Left lobe of liver (tissue), 2 donors: ENCODE results near the gene CARD19. TPM values are rescaled to one million over a fixed set of nuclear protein-coding genes. Genes with fewer than 3 reads are reported as not detected.

Experiments used
- ATAC-seq: fragments of 200-7000 bp; cut with Tn5 transposase; one replicate; pipeline ENCODE4 v1.9.1; 2020; ENCODE audit warnings: mild to moderate bottlenecking, moderate library complexity
- DNase-seq: peaks from one replicate; pipeline ENCODE4 v3.0.0-alpha.2; 2020; ENCODE audit warnings: low spot score
- total RNA-seq: library from RNA; stranded (reverse); gene quantifications from one replicate; pipeline ENCODE4 v1.2.1, GENCODE V29; 2021
- donor health status: DM: no; HTN: no; CAD: no; lungs with moderate emphysema.
- donor health status: DM: no; HTN: yes; CAD: no.

The CARD19 gene
- total RNA-seq: 8.5 TPM

GRCh38 chr9:93096131-93096802 is at the start of gene CARD19:
Gene CARD19, plus strand, starts transcription at chr9:93096217. Its CDS starts 129 bp downstream, at chr9:93096346.
- DNase-seq: no peak

DNA sequence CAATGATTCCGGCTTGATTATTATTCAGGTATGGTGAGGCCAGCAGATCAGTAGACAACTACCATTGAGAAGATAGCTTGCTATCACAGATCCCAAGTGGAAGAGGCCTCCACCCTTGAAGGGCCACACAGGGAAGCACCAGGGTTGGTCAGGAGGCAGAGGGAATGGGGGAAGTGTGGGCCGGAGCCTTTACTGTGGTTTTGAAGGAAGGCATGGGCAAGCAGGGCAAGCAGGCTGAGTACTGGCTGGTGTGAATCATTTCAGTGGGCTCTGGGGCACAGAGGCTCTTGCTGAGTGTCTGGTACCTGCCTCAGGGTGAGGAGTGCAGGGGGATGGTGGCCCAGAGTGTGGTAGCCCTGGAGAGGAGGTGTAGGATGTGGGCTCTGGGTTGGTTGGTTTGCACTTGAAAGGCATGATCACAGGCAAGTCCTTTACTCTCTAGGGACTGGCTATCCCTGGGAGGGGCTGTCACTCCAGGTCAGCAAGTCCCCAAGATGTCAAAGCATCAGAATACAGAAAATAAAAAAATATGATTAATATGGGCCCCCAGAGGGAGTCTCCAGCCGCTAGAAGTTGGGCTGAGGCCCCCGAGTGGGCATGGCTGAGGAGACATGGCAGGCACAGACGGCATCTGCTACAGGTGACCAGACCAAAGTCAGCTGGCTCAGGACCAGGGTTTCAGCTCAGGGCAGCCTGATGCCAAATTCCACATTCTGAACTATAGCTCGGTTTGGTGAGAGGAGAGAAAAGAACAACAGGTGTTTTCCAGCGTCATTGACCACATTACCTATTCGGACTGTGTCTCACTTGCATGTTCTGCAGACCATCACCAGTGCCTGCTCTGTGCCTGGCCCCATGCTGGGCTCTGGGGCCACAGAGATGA is 47.2 kb upstream of the CARD19 start:
- ATAC-seq (peak; percentile 82), DNase-seq (peak; percentile 87)

More at GRCh38 chr9:93096131-93096802, at the start of gene CARD19:
- peak; percentile 14 for ATAC-seq

- ATAC-seq: peak; percentile 95
- peak; percentile 91 for DNase-seq
These were observed 46.5 kb upstream of the CARD19 start for GRCh38 chr9:93049491-93049890.

DNA sequence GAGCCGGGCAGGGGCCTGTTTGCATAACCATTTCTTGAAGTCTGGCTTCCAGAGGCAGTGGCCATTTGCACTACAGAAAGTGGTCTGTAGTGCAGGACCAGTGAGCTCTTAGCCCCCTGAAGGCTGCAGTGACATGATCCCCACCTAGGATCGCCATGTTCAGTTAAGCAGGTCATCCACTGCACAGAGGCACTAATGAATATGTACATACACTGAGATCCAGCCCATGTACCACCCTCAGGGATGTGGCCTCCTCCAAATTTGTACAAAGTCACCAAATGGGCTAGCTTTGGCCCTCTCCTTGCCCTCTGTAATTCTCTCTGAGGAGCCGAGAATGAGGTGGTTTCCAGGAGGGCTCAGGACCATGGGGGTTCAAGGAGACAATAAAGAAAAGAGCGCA is 45.8 kb upstream of the CARD19 start:
- ATAC-seq (no peak), DNase-seq (no peak)

- ATAC-seq (peak; percentile 16), DNase-seq (no peak)
These were observed 44.3 kb upstream of the CARD19 start for GRCh38 chr9:93051680-93052089.

GRCh38 chr9:93052791-93053540 is 43.1 kb upstream of the CARD19 start:
- DNase-seq (no peak), ATAC-seq (no peak)

- no peak for DNase-seq
- ATAC-seq: no peak
These were observed 42.2 kb upstream of the CARD19 start for GRCh38 chr9:93053781-93054331.

GRCh38 chr9:93054758-93055704 is 41.0 kb upstream of the CARD19 start:
- no peak for ATAC-seq

DNA sequence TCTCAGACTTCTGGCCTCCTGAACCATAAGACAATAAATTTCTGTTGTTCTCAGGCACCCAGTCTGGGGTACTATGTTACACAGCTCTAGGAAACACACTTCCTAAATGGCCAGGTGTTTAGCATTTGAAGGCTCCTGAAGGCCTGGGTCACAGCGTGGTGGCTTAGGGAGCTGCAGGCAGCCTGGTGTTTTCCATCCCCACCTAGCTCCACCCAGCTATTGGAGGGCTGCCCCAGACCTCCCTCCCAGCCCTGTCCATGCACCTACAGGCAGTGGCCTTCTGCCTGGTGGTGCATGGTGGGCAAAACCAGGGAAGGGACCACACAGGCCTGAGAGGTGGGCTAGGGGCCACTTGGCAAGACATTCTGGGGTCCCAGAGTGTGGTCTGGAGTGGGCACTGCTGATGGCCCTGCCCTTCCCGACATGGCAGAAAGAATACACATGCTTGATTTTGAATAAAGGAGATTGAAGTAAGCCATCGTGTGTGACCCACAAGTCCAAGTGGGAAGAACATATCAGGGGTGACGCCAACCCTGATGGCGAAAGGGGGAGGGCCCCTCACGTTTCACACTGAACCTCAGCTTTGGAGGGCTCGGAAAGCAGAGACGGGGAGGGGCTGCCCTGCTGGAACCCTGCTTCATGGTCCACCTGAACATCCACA is 38.8 kb upstream of the CARD19 start:
- ATAC-seq: no peak
- no peak for DNase-seq

More at GRCh38 chr9:93054758-93055704, 41.0 kb upstream of the CARD19 start:
- no peak for DNase-seq

DNA sequence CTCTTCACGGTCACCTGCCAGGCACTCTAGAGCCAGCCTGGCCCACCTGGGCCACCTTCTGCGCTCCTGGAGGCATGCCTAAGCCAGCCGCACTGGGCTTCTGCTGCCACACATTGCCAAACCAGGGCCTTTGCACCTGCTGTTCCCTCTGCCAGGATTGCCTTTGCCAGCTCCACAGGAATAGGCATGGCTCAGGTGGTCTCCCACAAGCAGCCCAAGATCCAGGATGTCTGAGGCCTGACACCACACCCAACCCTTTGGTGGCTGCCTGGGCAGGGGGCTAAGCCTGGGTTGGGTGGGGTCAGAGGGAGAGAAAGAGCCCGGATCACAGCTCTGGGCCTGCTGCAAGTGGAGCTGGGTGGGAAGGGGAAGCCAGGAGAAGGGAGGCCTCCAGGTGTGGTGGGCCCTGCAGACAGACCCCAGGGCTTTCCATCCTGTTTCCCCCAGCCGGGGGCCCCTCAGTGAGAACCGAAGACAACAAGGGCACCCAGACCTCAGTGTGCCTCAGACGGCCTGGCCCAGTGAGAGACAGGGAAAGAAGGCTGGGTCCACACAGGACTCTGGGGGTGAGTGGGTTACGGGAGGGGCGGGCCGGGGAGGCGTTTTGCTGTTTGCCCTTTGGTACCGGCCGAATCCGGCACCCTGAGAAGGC is 38.2 kb upstream of the CARD19 start:
- DNase-seq: peak; percentile 61
- ATAC-seq: peak; percentile 4

DNA sequence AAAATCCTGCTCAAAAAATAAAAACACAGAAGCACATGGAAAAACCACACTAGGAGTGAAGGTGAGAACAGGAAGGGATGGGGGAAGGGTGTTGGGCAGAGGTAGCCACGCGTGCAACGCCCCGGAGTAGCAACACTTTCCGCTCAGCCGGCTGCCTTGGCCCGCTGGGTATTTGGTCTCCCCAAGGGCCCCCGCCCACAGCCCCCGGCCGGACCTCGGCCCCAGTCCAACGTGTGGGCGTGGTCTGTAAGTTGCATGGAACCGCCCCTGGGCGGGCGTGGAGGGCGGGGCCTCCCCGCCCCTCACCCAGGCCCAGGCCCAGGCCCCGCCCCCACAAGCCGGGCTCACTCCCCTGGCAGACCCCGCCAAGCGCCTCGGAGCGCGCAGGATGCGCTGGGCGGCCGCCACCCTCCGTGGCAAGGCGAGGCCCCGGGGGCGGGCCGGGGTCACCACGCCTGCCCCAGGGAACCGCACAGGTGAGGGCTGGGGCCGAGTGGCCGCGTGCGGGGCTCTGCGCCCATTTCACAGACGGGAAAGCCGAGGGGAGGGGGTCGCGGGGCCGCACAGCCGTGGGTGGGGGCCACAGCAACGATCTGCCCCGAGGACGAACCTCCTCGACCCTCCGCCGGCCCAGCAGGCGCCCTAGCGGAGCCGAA is 37.5 kb upstream of the CARD19 start, which contains the start of gene SUSD3:
Gene SUSD3 (plus strand): TSS at position 347 of the 656 bp plus-strand sequence. CDS start 42 bp downstream, at position 389.
- ATAC-seq: peak; percentile 76

DNA sequence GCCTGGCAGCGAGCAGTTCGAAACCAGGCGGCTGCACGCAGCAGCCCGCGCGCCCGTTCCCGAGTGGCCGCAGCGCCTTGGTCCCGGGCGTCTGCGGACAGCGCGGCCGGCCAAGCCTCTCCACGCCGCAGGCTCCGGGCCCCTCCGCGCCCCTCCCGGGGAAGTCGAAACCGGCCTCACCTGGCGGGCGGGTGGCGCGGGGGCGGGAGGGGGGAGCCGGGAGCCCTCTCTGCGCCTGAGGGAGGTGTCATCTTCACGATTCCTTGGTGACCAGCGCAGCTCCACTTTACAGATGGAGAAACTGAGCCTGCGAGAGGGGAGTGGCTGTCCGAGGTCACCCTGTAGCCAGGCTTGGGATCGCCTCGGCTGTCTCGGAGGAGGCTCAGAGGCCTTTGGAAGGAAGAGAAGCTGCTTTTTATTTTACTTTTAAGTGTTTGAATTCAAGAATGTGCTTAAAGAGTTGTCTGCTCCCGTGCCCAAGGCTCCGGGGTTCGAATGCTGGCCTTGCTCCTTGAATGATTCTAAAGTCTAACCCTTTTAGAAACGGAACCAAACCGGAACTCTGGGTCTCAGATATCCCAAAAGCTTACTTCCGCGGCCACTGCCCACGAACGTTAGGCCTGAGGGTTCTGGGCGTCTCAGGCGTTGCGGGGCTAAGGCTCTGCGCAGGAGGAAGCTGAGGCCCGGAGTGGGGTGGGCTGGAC is 36.9 kb upstream of the CARD19 start:
- DNase-seq (no peak), ATAC-seq (peak; percentile 4)

More for the DNA sequence above, 37.5 kb upstream of the CARD19 start, which contains the start of gene SUSD3:
- DNase-seq: peak; percentile 91

DNA sequence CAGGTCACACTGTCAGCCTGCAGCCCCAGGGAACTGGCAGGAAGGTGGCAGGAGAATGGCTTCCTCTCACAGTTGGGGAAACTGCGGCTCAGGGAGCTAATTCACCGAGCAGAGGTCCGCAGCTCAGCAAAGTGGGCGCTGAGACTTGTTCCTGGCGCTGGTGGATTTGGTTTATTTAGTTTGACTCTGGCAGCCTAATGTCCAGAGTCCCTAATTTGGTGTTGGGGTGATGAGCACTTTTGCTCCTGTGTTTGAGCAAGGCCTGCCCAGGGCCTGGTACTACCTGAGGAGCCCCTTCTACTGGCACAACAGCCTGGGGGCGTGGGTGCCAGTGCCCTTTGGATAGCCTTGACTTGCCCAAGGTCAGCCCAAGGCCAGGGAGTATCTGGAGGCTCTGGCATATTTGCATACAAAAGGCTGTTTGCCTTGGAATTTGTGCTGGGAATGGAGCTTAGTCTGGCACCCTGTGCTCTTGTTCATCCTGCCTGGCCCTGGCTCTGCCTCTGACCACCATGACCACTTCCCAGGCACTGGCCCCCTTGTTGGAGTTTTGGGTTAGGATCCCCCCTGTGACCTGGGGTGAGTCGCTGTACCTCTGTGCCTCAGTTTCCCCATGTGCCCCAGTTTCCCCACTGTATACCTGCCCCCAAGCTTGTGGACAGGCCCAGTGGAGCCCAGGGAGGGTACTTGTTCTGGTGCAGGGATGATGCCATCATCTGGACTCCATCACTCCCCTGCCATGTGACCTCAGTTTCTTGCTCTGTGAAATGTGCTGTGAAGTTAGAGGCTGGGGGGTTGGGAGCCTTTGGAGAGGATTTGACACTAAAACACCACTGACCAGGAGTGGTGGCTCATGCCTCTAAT is 36.1 kb upstream of the CARD19 start:
- ATAC-seq (no peak), DNase-seq (no peak)

DNA sequence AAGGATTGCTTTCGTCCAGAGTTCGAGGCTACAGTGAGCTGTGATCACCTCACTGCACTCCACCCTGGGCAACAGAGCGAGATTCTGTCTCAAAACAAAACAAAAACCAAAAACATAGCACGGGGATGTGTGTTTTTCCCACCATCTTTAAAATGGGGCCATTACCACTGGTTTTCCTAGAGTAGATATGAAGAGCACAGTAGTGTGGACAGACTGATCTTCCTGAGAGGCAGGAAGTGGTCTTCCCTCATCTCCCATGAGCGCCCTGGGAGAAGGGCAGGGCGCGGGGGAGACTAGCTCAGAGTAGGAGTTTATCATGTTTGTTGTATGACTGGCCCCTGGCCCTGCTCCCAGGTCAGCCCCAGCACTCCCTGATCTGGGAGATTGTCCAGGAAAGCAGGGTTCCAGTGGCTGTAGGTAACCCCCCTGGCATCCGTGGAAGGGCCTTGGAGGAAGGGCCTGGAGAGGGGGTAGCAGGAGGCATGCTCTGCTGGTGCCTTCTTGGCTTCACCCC is 35.2 kb upstream of the CARD19 start:
- DNase-seq (peak; percentile 89), ATAC-seq (peak; percentile 59)

GRCh38 chr9:93061260-93061751 is 34.7 kb upstream of the CARD19 start:
- DNase-seq: no peak
- ATAC-seq: peak; percentile 1
